ENCODE data around the gene BRD1.

The BRD1 gene

GRCh38 chr22:49800408-49801238, 27.1 kb downstream of the BRD1 start:
- DNase-seq = no peak

- DNase-seq = no peak
Observed at GRCh38 chr22:49799431-49800075, 28.1 kb downstream of the BRD1 start.

DNA sequence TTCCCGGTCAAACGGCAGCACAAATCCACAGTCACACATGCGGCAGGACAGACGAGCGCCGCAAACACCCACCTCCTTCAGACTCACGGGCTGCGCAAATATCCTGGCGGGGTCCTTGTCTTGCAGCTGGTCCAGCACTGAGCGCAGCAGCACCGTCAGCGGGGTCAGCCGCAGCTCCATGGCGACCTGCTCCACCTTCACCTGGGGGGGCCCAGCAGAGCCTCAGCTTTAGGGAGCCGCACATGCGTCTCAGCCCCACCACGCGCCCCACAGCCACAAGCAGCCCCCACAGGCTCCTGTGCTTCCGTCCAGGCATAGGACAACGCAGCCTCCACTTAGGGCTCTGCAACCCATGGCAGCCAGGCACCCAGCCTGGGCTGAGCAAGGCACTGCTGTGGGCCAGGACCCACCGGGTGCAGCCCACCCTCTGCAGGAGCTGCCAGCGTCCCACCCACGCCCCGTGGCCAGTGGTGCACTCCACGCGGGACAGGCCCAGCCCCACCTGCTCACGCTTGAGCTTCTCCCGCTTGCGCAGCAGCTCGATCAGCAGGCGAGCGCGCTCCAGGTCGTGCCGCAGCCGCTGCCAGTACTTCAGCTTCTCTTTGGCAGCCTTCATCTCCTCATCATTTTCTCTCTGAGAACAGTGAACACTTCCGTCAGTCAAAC, 29.1 kb downstream of the BRD1 start:
- DNase-seq = no peak

DNA sequence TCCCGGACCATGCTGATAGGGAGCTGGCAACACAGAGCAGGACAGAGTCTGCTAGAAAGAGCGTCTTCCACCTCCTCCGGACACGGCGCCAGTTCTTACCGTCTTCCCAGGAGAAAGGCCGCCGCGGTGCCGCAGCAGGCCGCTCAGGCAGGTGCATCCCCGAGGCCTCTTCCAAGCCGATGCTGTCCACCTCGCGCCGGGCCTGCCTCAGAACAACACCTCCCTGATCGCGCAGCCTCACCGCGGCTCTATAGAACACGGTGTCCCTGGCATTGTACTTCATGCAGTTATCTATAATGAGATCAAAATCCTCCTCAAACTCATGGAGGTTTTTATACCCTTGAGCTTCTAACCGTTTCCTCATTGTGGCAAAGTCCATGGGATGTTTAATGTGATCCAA, 30.0 kb downstream of the BRD1 start:
- DNase-seq = no peak

DNA sequence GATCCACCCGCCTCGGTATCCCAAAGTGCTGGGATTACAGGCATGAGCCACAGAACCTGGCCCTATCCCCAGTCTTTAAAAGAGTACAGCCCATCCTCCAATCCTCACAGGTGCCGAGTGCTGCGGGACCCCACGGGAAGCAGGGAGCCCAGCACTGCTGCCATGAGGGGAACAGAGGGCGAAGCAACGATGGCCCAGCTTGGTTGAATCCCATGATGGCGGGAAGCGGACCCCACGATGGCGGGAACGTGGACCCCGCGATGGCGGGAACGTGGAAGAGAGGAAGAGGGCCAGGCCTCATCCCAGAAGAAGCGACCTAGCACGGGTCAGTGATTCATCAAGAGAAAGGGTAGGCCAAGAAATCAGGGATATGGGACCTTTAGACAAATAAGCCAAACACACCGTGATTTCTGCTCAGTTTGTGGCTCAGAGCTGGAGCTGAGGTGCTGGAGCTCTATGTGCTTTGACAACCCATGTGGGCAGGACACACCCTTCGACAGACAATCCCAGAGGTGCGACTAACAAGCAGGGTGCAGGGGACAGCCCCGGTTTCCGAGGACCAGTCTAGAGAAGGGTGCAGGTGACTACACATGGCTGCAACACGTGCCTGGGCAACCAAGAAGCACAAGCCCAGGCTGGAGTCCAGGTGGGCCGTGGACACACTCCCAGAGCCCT, 30.9 kb downstream of the BRD1 start:
- no peak for DNase-seq

DNA sequence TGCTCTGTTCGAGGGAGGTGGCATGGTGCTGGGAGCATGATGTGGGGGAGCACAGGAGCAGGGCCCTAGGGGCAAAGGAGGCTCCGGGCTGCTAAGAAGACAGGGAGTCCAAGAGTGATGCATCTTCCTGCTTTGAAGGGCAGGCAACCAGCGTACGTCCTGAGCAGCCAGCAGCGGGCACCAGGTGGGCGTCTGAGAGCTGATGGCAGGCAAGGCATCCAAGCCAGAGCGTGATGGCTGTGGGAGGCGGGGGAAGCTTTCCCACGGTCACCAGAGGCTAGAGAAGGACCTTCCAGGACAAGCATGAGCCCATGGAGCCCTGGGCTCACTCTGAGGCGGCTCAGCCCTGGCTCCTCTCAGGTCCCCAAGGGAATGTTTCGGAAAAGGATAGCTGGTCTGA, 32.2 kb downstream of the BRD1 start:
- no peak for DNase-seq

GRCh38 chr22:49793871-49794270, 33.8 kb downstream of the BRD1 start:
- no peak for DNase-seq

DNA sequence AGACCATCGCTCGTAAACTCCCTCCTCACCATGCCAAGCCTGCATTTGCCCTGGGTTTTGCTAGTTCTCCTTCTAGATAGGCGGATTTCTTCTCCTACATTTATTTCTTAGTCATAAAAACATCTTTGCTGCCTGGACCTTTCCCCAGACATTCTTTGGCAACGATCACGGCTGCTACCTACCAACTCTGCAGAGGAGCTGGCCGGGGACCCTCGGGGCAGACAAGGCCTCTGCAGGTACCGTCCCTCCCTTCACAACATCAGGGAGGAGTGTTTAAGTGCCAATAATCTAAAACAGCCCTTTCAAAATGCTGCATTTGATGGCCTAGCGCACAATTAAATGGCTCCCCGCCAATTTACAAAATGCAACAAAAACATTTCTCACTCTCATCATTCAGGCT, 34.4 kb downstream of the BRD1 start:
- DNase-seq = no peak

DNA sequence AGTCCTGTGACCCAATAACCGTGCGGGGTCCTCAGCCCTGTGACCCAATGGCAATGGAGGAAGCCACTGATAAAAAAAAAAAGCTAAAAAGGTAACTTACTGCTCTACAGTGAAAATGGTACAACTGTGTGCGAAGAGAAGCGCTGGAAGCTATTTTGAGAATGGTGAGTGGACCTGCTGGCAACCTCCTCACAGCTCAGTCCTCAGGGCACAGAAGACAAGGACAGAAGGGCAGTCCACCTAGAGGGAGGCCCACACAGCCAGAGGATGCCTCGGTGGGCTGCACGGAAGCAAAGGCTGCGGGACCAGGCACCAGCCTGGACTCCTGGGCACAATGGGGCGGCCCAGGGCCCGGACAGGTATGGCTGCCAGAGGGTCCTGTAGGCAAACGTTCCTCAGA, 35.6 kb downstream of the BRD1 start:
- DNase-seq = no peak

DNA sequence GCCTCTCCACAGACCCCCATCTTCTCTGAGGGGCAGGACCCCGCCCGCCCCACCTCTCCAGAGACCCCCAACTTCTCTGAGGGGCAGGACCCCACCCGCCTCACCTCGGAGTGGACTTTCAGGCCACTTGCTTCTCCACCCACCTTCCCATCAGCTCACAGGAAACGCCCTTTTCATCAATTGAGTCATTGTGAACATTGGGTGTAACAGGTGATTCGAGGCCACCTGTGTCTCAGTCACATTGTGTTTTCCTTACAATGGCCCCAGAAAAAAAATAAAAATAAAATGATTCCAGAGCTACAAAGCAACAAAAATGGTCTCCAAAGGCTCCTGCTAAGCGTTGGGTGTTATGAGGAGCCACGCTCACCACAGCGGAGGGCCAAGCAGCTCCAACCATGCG, 36.0 kb downstream of the BRD1 start:
- no peak for DNase-seq

GRCh38 chr22:49790912-49791311, 36.8 kb downstream of the BRD1 start:
- no peak for DNase-seq

GRCh38 chr22:49789289-49790141, 38.2 kb downstream of the BRD1 start:
- DNase-seq = peak; percentile 7

GRCh38 chr22:49788504-49788903, 39.2 kb downstream of the BRD1 start:
- DNase-seq = no peak

GRCh38 chr22:49787861-49788260, 39.8 kb downstream of the BRD1 start:
- no peak for DNase-seq

- no peak for DNase-seq
Observed at GRCh38 chr22:49786976-49787706, 40.5 kb downstream of the BRD1 start.

DNA sequence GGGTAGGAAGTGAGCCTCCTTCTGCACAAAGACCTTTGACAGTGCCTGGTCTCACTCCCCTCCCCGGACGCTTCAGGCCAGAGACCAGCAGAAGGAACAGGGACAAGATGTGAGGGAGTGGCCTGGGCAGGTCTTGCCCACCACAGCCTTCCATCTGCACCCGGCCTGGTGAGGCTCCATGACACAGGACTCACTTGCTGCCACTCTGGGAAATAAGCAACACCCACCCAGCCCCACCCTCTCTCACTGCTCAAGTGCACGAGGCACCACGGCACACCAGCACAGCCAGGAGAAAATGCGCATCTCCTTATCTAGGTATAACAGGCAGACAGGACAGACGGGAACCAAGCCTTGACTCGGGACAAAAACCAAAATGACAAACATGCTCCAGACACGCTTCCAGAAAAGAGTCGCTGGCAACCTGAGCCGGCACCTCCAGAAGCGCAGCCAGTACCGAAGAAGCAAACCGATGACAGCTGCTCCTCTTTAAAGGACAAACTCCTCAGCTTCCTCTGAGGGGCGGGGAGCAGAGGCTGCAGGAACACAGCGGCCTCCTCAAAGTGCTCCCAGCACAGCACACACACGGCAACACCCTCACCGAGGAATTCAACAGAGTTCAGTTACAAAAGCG, 41.7 kb downstream of the BRD1 start:
- no peak for DNase-seq

GRCh38 chr22:49785046-49785521, 42.6 kb downstream of the BRD1 start:
- no peak for DNase-seq

DNA sequence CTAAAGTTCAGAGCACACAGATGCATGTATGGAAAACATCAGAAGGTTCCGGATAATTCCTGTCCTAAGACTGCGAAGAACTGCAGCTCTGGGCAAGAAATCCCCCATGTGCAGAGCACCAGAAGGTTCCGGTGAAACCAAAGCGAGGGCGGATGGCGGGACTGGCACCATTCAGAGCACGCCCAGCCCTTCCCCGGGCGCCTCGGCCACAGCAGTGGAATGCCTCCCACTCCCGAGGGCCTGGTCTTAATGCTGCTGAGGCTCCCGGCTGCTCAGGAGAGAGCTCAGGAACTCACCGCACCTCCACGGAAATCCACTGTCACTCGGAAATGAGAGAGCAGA, 43.1 kb downstream of the BRD1 start:
- no peak for DNase-seq

- DNase-seq = no peak
Observed at GRCh38 chr22:49783926-49784629, 43.6 kb downstream of the BRD1 start.

GRCh38 chr22:49783036-49783746, 44.5 kb downstream of the BRD1 start:
- no peak for DNase-seq

Data from HCEC 1CT (cell line).